H1 (cell line): ENCODE results near the gene RASAL1. TPM values are rescaled to one million over a fixed set of nuclear protein-coding genes. Genes with fewer than 3 reads are reported as not detected.

Experiments
- CTCF ChIA-PET: fragments of 300-600 bp; sonication (Branson Sonifier 250); formaldehyde crosslinking; loops from one replicate; lab custom pipeline; 2021; ENCODE audit not compliant: partially characterized antibody; lab: Charles Lee
- POLR2A ChIA-PET: fragments of 300-600 bp; sonication (Branson Sonifier 250); formaldehyde crosslinking; loops from one replicate; lab custom pipeline; 2021; ENCODE audit warnings: inconsistent platforms; ENCODE audit not compliant: partially characterized antibody; lab: Charles Lee
- DNase-seq, 2 experiments: peaks; one replicate each; pipeline versions ENCODE4 v3.0.0 to v3.0.0-alpha.2; 2010 to 2022; ENCODE audit warnings: low spot score in 2 of 2, low read depth in 1 of 2, mixed read lengths in 1 of 2
- FAIRE-seq: peaks from 2 replicates; lab custom pipeline; 2011; peaks lifted over from hg19 to GRCh38; lab: Jason Lieb, UNC
- H2AFZ ChIP-seq: 2 replicates; pipeline ENCODE4 v1.8.1; 2012; ENCODE audit warnings: low read length, inconsistent platforms
- H2AK5ac ChIP-seq: 2 replicates; pipeline ENCODE4 v1.6.1; 2013; ENCODE audit warnings: low read depth, low read length
- H2BK120ac ChIP-seq: replicated peaks from 2 replicates; pipeline ENCODE3; 2013; ENCODE audit warnings: low read depth, low read length, inconsistent platforms
- H2BK12ac ChIP-seq: 2 replicates; pipeline ENCODE4 v1.6.1; 2013; ENCODE audit warnings: low read depth, low read length
- H2BK15ac ChIP-seq: 2 replicates; pipeline ENCODE4 v1.6.1; 2013; ENCODE audit warnings: low read length
- H2BK20ac ChIP-seq: 2 replicates; pipeline ENCODE4 v1.6.1; 2013; ENCODE audit warnings: low read length
- H2BK5ac ChIP-seq: 2 replicates; pipeline ENCODE4 v1.6.1; 2013; ENCODE audit warnings: low read depth, low read length
- H3K14ac ChIP-seq: 2 replicates; pipeline ENCODE4 v1.6.1; 2013; ENCODE audit warnings: inconsistent platforms; ENCODE audit not compliant: insufficient read length
- H3K18ac ChIP-seq: 2 replicates; pipeline ENCODE4 v1.6.1; 2013; ENCODE audit warnings: low read length; ENCODE audit errors: extremely low read depth
- H3K23ac ChIP-seq: 2 replicates; pipeline ENCODE4 v1.6.1; 2013; ENCODE audit warnings: inconsistent platforms; ENCODE audit not compliant: insufficient read length
- H3K23me2 ChIP-seq: 2 replicates; pipeline ENCODE4 v1.6.1; 2013; ENCODE audit warnings: low read depth, low read length
- H3K27ac ChIP-seq: 2 replicates; pipeline ENCODE4 v1.6.1; 2011; ENCODE audit warnings: low read depth, low read length, inconsistent platforms
- H3K27me3 ChIP-seq, 4 experiments: replicated peaks in 1 of 4; 1 replicate in 1 of 4; 2 replicates in 3 of 4; pipeline versions ENCODE4 v1.6.1 to v1.8.1; 2011 to 2013; ENCODE audit warnings: low read length in 3 of 4, mild to moderate bottlenecking in 3 of 4, inconsistent platforms in 2 of 4, mixed read lengths in 2 of 4, moderate library complexity in 1 of 4; ENCODE audit not compliant: control insufficient read depth in 3 of 4, insufficient read depth in 3 of 4; ENCODE audit errors: extremely low read depth in 1 of 4
- H3K36me3 ChIP-seq, 4 experiments: 2 replicates each; pipeline versions ENCODE4 v1.6.1 to v1.8.1; 2011 to 2013; ENCODE audit warnings: mild to moderate bottlenecking in 4 of 4, low read length in 3 of 4, moderate library complexity in 2 of 4, control low read depth in 1 of 4, inconsistent platforms in 1 of 4; ENCODE audit not compliant: insufficient read depth in 4 of 4, control insufficient read depth in 2 of 4
- H3K4ac ChIP-seq: replicated peaks from 2 replicates; pipeline ENCODE3; 2013; ENCODE audit warnings: low read length, low read depth, mixed read lengths, inconsistent platforms; ENCODE audit not compliant: insufficient read length
- H3K4me1 ChIP-seq, 4 experiments: replicated peaks in 1 of 4; 1 replicate in 1 of 4; 2 replicates in 3 of 4; pipeline versions ENCODE4 v1.6.1 to v1.8.1; 2011 to 2013; ENCODE audit warnings: low read length in 3 of 4, inconsistent platforms in 2 of 4, mixed read lengths in 1 of 4; ENCODE audit not compliant: insufficient read depth in 4 of 4, control insufficient read depth in 3 of 4
- H3K4me2 ChIP-seq, 2 experiments: 2 replicates each; pipeline versions ENCODE4 v1.6.1 to v1.8.1; 2011 to 2013; ENCODE audit warnings: low read depth in 2 of 2, low read length in 2 of 2, control low read depth in 1 of 2, inconsistent platforms in 1 of 2, mild to moderate bottlenecking in 1 of 2; ENCODE audit not compliant: insufficient read depth in 1 of 2
- H3K4me3 ChIP-seq, 4 experiments: fragments of 200-600, 300-600 bp in 1 of 4; sonication (generic), shearing (Covaris generic), sonication (Bioruptor Twin) in 1 of 4; 2 replicates each; pipeline versions ENCODE4 v1.5.1 to v1.8.1; 2011 to 2016; ENCODE audit warnings: low read length in 4 of 4, low read depth in 3 of 4, control low read depth in 2 of 4, inconsistent platforms in 2 of 4, mild to moderate bottlenecking in 2 of 4, mixed read lengths in 1 of 4, moderate library complexity in 1 of 4; ENCODE audit not compliant: insufficient read depth in 2 of 4; ENCODE audit errors: extremely low read depth in 1 of 4
- H3K56ac ChIP-seq: replicated peaks from 2 replicates; pipeline ENCODE3; 2013; ENCODE audit warnings: low read depth, mild to moderate bottlenecking, mixed read lengths, low read length, inconsistent platforms; ENCODE audit not compliant: insufficient read length
- H3K79me1 ChIP-seq: 2 replicates; pipeline ENCODE4 v1.6.1; 2013; ENCODE audit warnings: low read depth, low read length, control low read depth
- H3K79me2 ChIP-seq, 2 experiments: 2 replicates each; pipeline versions ENCODE4 v1.6.1 to v1.8.1; 2012 to 2013; ENCODE audit warnings: low read length in 2 of 2, mild to moderate bottlenecking in 2 of 2, inconsistent platforms in 1 of 2; ENCODE audit not compliant: insufficient read depth in 2 of 2, control insufficient read depth in 1 of 2
- H3K9ac ChIP-seq, 4 experiments: replicated peaks in 1 of 4; 1 replicate in 1 of 4; 2 replicates in 3 of 4; pipeline versions ENCODE4 v1.6.1 to v1.8.1; 2011 to 2013; ENCODE audit warnings: low read depth in 3 of 4, low read length in 3 of 4, control low read depth in 2 of 4, mild to moderate bottlenecking in 2 of 4, moderate library complexity in 2 of 4, inconsistent platforms in 1 of 4; ENCODE audit errors: extremely low read depth in 1 of 4
- H3K9me3 ChIP-seq, 2 experiments: 2 replicates each; pipeline versions ENCODE4 v1.6.1 to v1.8.1; 2012 to 2013; ENCODE audit warnings: mild to moderate bottlenecking in 2 of 2, moderate library complexity in 2 of 2, control low read depth in 1 of 2, inconsistent platforms in 1 of 2, low read depth in 1 of 2, low read length in 1 of 2, mixed read lengths in 1 of 2; ENCODE audit not compliant: insufficient read depth in 2 of 2
- H4K20me1 ChIP-seq, 2 experiments: replicated peaks in 1 of 2; 2 replicates each; pipeline versions ENCODE3 to v1.8.1; 2011 to 2013; ENCODE audit warnings: inconsistent platforms in 2 of 2, low read length in 2 of 2, mild to moderate bottlenecking in 1 of 2; ENCODE audit not compliant: insufficient read depth in 2 of 2, control insufficient read depth in 1 of 2
- H4K5ac ChIP-seq: 2 replicates; pipeline ENCODE4 v1.6.1; 2013; ENCODE audit warnings: low read length, low read depth, mixed read lengths, inconsistent platforms; ENCODE audit not compliant: insufficient read length
- H4K8ac ChIP-seq: 2 replicates; pipeline ENCODE4 v1.8.0; 2013; ENCODE audit warnings: mild to moderate bottlenecking, moderate library complexity, low read length, inconsistent platforms; ENCODE audit not compliant: insufficient read depth; ENCODE audit errors: extremely low read depth
- H4K91ac ChIP-seq: replicated peaks from 2 replicates; pipeline ENCODE3; 2013; ENCODE audit warnings: low read length, mixed read lengths, inconsistent platforms; ENCODE audit not compliant: insufficient read length
- ATF3 ChIP-seq: IDR thresholded peaks from 2 replicates; pipeline ENCODE4 v1.6.1; 2011; ENCODE audit warnings: low read depth, mild to moderate bottlenecking, low read length; ENCODE audit not compliant: insufficient read depth
- HDAC2 ChIP-seq, 2 experiments: fragments of 300-600 bp in 1 of 2; sonication (generic) in 1 of 2; IDR thresholded peaks; 2 replicates each; pipeline ENCODE4 v1.6.1; 2011 to 2012; ENCODE audit warnings: low read depth in 2 of 2, low read length in 2 of 2, mild to moderate bottlenecking in 2 of 2, moderate library complexity in 2 of 2, borderline replicate concordance in 1 of 2, inconsistent platforms in 1 of 2
- KDM1A ChIP-seq: fragments of 200-600, 300-600 bp; sonication (generic); IDR thresholded peaks from 2 replicates; pipeline ENCODE4 v1.7.1; 2016; ENCODE audit warnings: mild to moderate bottlenecking, low read length, borderline replicate concordance
- WGBS, 2 experiments: shearing (Covaris generic) in 1 of 2; methylation state at CpG; one replicate each; pipeline versions ENCODE4 v1.1.6 to v1.1.7; 2013 to 2015; ENCODE audit warnings: low lambda C conversion rate in 2 of 2, mixed read lengths in 2 of 2, inconsistent platforms in 1 of 2, low coverage in 1 of 2, missing lambda C conversion rate in 1 of 2; ENCODE audit not compliant: insufficient replicate concordance in 2 of 2, insufficient coverage in 1 of 2, insufficient read length in 1 of 2; ENCODE audit errors: extremely low coverage in 1 of 2, missing lambda C conversion rate in 1 of 2; 5-methylcytosine and 5-hydroxymethylcytosine counted together
- polyA plus RNA-seq, 7 experiments: library from polyadenylated mRNA; depleted of rRNA in 3 of 7; stranded (reverse) in 5 of 7; unstranded in 2 of 7; fragments of >200 nt in 5 of 7; fragments of 200-250 nt in 2 of 7; gene quantifications; 1 replicate in 5 of 7; 2 replicates in 1 of 7; 4 replicates in 1 of 7; pipeline versions ENCODE4 v1.2.1 to v1.2.3, GENCODE V29; 2011 to 2013; ENCODE audit warnings: missing spikeins in 2 of 7, mixed read lengths in 2 of 7
- total RNA-seq: library from RNA; stranded (reverse); fragmentation: NEBNext Ultra II Directional; extraction: Animal tissue kit (Norgen Biotek cat#: 25700); gene quantifications from 2 replicates; pipeline ENCODE4 v1.2.1, GENCODE V29; 2021

The RASAL1 gene
- total and polyA plus RNA-seq, 2 of the 8 experiments (the other 6 are each of a cell fraction or from before 2014, with no cell fraction given): 3.7 to 5.0 TPM

GRCh38 chr12:113108308-113108707 is 27.3 kb downstream of the RASAL1 start:
- Histone ChIP-seq H3K9ac (no peak overlapping the region), H4K91ac (no peak overlapping the region), H3K18ac (no peak overlapping the region), H3K4me2 (no peak overlapping the region), H4K8ac (peak overlapping the region; percentile 53; the same call in 1 of the 2 replicates), H3K23me2 (peaks cover 2% of the 10 kb centered on the region; the same call in 1 of the 2 replicates), H3K14ac (no peak overlapping the region), H3K4me3 (no peak overlapping the region), H3K79me1 (no peaks in the 10 kb centered on the region), H2AK5ac (no peak overlapping the region), H2BK12ac (no peak overlapping the region), H3K36me3 (no peaks in the 10 kb centered on the region), H2BK20ac (no peak overlapping the region), H4K5ac (no peak overlapping the region), H3K23ac (no peak overlapping the region), H2BK5ac (no peak overlapping the region), H3K4me1 (peaks cover 0 to 3% (median 1%) of the 10 kb centered on the region in 4 experiments; a peak in 2 of 7 replicates), H3K27ac (no peak overlapping the region), H3K4ac (no peak overlapping the region), H3K9me3 (no peaks in the 10 kb centered on the region), H2BK120ac (no peak overlapping the region), H2BK15ac (no peak overlapping the region), H2AFZ (no peak overlapping the region), H3K27me3 (0 out of 7 replicates have a peak, but pooled peaks cover 0 to 2% (median 0%) of the 10 kb centered on the region in 4 experiments), H3K56ac (no peak overlapping the region), H4K20me1 (no peaks in the 10 kb centered on the region), H3K79me2 (no peaks in the 10 kb centered on the region)
- no peak for FAIRE-seq
- 96% methylated on average over 4 of the region's 4 CpGs; no CpG with 5 or more reads in 1 of the 2 experiments for WGBS, 2 experiments
- POLR2A ChIA-PET: interaction anchor here (1.1 kb wide), 1 partner anchor 12 kb away, joined by 3 read pairs; no protein-coding TSS in a partner anchor
- CTCF ChIA-PET: interaction anchor here (1.1 to 2.5 kb wide), 3 partner anchors 23 to 59 kb away, joined by 5 to 6 read pairs (median 5); no protein-coding TSS in a partner anchor
- DNase-seq: no peak
- TF ChIP-seq KDM1A (peak; percentile 82; the same call in 1 of the 2 replicates), HDAC2 (IDR thresholded peaks at IDR 0.05; ENCODE audit: borderline replicate concordance in 1 of 2, low read depth in 2 of 2, low read length in 2 of 2) (peak in 1 of 2 experiments; percentile 46; a peak in 1 of 4 replicates), ATF3 (no peak)
